ENCODE results near the gene GAS6. TPM values are rescaled to one million over a fixed set of nuclear protein-coding genes. Genes with fewer than 3 reads are reported as not detected.

Gene GAS6
- total RNA-seq, 6 experiments from 2014 or later, result 669 to 813 (median 715) TPM

DNA sequence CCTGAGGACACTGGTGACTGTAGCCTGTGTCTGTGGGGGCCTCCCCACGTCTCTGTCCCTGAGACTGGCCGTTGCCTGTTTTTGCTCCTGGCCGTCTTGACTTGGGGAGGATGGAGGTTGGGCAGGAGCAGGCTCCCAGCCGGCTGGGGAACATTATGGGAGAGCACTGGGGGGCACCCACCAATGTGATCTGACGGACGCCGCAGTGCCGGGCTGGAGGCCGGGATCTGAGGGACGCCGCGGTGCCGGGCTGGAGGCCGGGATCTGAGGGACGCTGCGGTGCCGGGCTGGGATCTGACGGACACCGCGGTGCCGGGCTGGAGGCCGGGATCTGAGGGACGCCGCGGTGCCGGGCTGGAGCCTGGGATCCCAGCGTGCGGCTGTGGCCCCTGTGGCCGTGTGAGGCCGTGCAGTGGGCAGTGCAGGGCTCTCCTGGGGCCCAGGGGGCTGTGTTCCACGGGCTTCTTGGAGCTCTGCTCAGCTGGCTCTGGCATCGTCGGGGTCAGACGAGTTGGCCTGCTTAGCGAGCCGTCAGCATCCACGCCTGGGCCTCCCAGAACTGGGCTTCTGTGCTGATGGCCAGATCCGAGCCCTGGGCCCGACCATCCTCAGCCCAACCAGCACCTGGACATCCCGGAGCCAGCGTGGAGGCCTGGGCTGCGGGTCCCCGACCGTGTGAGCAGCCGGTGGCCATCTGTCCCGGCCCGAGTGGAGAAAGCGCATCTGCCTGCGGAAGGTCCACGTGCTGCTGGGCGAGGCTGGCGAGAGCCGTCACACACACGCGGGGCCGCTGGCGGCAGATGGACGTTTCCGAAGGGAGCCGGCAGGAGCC is 45.8 kb downstream of the GAS6 start:
- TF ChIP-seq, protein P1, sequence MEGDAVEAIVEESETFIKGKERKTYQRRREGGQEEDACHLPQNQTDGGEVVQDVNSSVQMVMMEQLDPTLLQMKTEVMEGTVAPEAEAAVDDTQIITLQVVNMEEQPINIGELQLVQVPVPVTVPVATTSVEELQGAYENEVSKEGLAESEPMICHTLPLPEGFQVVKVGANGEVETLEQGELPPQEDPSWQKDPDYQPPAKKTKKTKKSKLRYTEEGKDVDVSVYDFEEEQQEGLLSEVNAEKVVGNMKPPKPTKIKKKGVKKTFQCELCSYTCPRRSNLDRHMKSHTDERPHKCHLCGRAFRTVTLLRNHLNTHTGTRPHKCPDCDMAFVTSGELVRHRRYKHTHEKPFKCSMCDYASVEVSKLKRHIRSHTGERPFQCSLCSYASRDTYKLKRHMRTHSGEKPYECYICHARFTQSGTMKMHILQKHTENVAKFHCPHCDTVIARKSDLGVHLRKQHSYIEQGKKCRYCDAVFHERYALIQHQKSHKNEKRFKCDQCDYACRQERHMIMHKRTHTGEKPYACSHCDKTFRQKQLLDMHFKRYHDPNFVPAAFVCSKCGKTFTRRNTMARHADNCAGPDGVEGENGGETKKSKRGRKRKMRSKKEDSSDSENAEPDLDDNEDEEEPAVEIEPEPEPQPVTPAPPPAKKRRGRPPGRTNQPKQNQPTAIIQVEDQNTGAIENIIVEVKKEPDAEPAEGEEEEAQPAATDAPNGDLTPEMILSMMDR (IDR thresholded peaks at IDR 0.05), result no peak
- Mint-ChIP-seq H3K36me3 (ENCODE audit: low read depth) (peaks cover 23% of the 10 kb centered on the region), H3K4me1 (ENCODE audit: low read depth) (peaks cover 64% of the 10 kb centered on the region), H3K9me3 (peaks cover 19% of the 10 kb centered on the region), H3K27ac (peak overlapping the region; percentile 91), H3K4me3 (peak overlapping the region; percentile 77), H3K27me3 (ENCODE audit: insufficient read depth) (peaks cover 52% of the 10 kb centered on the region)
- no peak for DNase-seq

DNA sequence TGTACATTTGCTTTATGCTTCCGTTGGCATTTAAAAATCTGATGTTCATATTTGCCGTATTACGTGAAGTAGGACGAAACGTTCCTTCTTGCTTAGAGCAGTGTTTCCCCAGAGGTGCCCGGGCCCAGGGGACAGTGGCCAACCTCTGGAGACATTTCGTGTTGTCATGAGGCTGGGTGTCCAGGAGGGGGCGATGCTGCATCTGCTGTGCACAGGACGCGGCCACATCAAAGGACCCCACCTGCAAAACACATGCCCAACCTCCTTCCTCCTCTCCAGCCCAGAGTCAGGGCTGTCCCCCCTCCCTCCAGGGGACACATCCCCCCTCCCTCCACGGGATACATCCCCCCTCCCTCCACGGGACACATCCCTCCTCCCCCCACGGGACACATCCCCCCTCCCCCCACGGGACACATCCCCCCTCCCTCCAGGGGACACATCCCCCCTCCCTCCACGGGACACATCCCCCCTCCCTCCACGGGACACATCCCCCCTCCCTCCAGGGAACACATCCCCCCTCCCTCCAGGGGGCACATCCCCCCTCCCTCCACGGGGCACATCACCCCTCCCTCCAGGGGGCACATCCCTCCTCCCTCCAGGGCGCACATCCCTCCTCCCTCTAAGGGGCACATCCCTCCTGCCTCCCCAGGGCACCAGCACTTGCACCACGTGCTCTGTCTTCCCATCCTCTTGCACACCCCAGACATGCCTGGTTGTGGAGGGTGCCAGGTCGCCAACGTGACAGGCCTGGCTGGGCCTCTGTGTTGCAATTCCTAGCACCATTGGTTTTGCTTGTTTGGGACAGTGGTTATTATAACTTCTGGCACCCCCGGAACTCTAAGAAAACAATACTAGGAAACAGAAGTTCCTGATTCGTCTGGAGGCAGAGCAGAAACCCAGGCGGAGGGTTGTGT is 46.7 kb downstream of the GAS6 start:
- TF ChIP-seq, protein P1 (IDR thresholded peaks at IDR 0.05), result peak; percentile 89
- Mint-ChIP-seq H3K4me3 (peak overlapping the region; percentile 77), H3K27me3 (ENCODE audit: insufficient read depth) (peaks cover 52% of the 10 kb centered on the region), H3K27ac (peak overlapping the region; percentile 91), H3K36me3 (ENCODE audit: low read depth) (peaks cover 23% of the 10 kb centered on the region), H3K4me1 (ENCODE audit: low read depth) (peaks cover 58% of the 10 kb centered on the region), H3K9me3 (peaks cover 19% of the 10 kb centered on the region)
- DNase-seq, result peak; percentile 94

DNA sequence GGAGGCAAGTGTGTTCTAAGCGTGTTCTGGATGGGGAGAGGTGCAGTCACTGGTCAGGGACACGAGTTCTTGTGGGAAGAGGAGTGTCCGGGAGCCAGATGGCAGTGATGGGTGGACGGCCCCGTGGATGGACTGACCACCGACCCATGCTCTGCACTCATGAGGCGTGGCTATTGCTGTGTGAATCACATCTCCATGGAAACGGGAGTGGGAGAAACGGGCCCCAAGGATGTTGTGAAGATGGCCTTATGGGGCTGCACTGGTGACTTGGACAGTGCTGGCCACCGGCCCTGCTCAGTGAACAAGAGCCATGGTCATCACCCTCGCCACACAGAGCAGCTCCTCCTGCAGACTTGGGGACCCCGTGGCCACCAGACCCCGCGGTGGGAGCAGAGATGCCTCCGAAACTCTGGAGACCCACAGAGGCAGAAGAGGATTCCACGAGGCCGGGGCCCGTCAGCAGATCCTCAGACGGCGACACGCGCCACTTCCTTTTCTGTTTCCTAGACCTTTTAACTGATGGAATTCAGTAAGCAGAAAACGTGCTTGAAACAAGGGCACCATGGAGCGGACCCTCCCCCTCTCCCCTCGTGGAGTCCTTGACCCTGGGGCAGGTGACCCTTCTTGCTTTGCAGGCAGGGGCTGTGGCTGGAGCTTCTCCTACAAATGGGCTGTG is 47.5 kb downstream of the GAS6 start:
- Mint-ChIP-seq H3K27ac (peak overlapping the region; percentile 86), H3K27me3 (ENCODE audit: insufficient read depth) (peaks cover 52% of the 10 kb centered on the region), H3K4me1 (ENCODE audit: low read depth) (peaks cover 52% of the 10 kb centered on the region), H3K36me3 (ENCODE audit: low read depth) (peaks cover 23% of the 10 kb centered on the region), H3K4me3 (peak overlapping the region; percentile 42), H3K9me3 (peaks cover 19% of the 10 kb centered on the region)
- DNase-seq, result peak; percentile 31
- TF ChIP-seq, protein P1 (IDR thresholded peaks at IDR 0.05), result no peak

DNA sequence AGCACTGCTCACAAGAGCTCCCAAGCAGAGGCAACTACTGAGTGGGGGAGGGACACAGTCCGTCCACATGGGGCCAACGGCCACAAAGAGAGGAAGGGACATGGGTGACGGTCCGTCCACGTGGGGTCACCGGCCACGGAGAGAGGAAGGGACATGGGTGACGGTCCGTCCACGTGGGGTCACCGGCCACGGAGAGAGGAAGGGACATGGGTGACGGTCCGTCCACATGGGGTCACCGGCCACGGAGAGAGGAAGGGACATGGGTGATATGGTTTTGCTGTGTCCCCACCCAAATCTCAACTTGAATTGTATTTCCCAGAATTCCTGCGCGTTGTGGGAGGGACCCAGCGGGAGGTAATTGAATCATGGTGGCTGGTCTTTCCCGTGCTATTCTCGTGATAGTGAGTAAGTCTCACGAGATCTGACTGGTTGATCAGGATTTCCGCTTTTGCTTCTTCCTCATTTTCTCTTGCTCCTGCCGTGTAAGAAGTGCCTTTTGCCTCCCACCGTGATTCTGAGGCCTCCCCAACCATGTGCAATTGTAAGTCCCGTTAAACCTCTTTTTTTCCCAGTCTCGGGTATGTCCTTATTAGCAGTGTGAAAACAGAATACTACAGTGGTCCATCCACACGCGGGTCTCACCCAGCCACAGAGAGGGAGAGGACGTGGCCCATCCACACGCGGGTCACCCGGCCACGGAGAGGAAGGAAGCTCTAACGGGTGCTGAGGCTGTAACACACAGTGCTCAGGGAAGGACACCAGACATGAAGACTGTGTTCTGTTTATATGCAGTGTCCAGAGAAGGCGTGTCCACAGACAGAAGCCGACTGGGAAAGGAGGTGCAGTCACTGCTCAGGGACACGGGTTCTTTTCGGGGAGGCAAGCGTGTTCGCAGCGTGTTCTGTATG is 48.5 kb downstream of the GAS6 start:
- peaks cover 49% of the 10 kb centered on the region for H3K27me3 Mint-ChIP-seq (ENCODE audit: insufficient read depth)
- peaks cover 44% of the 10 kb centered on the region for H3K4me1 Mint-ChIP-seq (ENCODE audit: low read depth)
- H3K36me3 Mint-ChIP-seq (ENCODE audit: low read depth), result peaks cover 24% of the 10 kb centered on the region
- peak overlapping the region; percentile 34 for H3K4me3 Mint-ChIP-seq
- TF ChIP-seq, protein P1 (IDR thresholded peaks at IDR 0.05), result no peak
- H3K9me3 Mint-ChIP-seq, result peaks cover 15% of the 10 kb centered on the region
- no peak for DNase-seq
- H3K27ac Mint-ChIP-seq, result peak overlapping the region; percentile 86
